ENCODE data around the gene MRPL37.

DNA sequence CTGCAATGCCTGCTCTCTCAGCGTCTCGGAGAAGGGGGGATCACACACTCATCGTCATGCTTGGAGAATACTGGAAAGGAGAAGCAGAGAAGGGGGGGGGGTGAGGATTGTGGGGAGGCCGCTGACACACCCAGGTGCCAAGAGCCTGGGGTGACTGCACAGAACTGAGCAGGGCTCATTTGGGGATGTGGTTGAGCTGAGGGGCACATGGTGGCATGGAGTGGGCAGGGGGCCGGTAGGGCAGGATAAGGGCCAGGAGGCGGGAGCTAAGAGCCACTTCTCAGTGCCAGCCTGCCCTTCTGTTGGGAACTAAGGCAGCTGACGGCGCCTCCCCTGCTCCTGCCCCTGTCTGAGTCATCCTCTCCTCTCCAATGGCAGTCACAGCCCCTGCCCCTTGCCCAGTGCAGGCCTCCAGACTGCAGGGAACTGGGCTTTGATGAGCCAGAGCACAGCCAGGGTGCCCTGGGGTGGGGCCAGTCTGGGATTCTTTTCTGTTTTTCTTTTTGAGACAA is 27.2 kb downstream of the MRPL37 start:
- TF ChIP-seq, protein P1, sequence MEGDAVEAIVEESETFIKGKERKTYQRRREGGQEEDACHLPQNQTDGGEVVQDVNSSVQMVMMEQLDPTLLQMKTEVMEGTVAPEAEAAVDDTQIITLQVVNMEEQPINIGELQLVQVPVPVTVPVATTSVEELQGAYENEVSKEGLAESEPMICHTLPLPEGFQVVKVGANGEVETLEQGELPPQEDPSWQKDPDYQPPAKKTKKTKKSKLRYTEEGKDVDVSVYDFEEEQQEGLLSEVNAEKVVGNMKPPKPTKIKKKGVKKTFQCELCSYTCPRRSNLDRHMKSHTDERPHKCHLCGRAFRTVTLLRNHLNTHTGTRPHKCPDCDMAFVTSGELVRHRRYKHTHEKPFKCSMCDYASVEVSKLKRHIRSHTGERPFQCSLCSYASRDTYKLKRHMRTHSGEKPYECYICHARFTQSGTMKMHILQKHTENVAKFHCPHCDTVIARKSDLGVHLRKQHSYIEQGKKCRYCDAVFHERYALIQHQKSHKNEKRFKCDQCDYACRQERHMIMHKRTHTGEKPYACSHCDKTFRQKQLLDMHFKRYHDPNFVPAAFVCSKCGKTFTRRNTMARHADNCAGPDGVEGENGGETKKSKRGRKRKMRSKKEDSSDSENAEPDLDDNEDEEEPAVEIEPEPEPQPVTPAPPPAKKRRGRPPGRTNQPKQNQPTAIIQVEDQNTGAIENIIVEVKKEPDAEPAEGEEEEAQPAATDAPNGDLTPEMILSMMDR (conservative IDR thresholded peaks at IDR 0.05): no peak
- no peak for TF ChIP-seq EZH2 (IDR thresholded peaks at IDR 0.05; ENCODE audit: low read depth)
